LNCaP clone FGC (cell line): Measurements from ENCODE around the gene TTC3.
"Not testable (repeated sequence)": the region's sequence is repeated elsewhere in the genome, so short reads cannot be mapped to it uniquely, and the experiment has no call there.

Source experiments
- DNase-seq: peaks from one replicate; pipeline ENCODE4 v3.0.0-alpha.2; 2011; ENCODE audit warnings: low read depth
- H3K4me3 ChIP-seq: 2 replicates; pipeline ENCODE4 v1.5.1; 2011; ENCODE audit warnings: mild to moderate bottlenecking, low read depth, low read length, control low read depth
- CTCF ChIP-seq: IDR thresholded peaks from 2 replicates; pipeline ENCODE4 v1.5.1; 2012; ENCODE audit warnings: mild to moderate bottlenecking; ENCODE audit not compliant: control insufficient read depth, insufficient read depth; ENCODE audit errors: extremely low read depth

Gene TTC3

GRCh38 chr21:37088186-37088735, 15.2 kb downstream of the TTC3 start:
- DNase-seq: no peak
- H3K4me3 ChIP-seq: no peak overlapping the region
- no peak for TF ChIP-seq CTCF

- no peak overlapping the region for H3K4me3 ChIP-seq
- TF ChIP-seq CTCF: no peak
- no peak for DNase-seq
These were observed 20.9 kb downstream of the TTC3 start for GRCh38 chr21:37093977-37094376.

GRCh38 chr21:37095821-37096220, 22.8 kb downstream of the TTC3 start:
- TF ChIP-seq CTCF: no peak
- DNase-seq: no peak
- H3K4me3 ChIP-seq: no peak overlapping the region

- TF ChIP-seq CTCF: no peak
- H3K4me3 ChIP-seq: no peak overlapping the region
- DNase-seq: no peak
These were observed 25.7 kb downstream of the TTC3 start for GRCh38 chr21:37098751-37099150.

- no peak for DNase-seq
- no peak for TF ChIP-seq CTCF
- no peak overlapping the region for H3K4me3 ChIP-seq
These were observed 27.3 kb downstream of the TTC3 start for GRCh38 chr21:37100316-37100715.

GRCh38 chr21:37101384-37101783, 28.3 kb downstream of the TTC3 start:
- no peak for TF ChIP-seq CTCF
- no peak overlapping the region for H3K4me3 ChIP-seq
- DNase-seq: no peak

GRCh38 chr21:37102746-37103145, 29.7 kb downstream of the TTC3 start:
- not testable (repeated sequence) for DNase-seq, H3K4me3 ChIP-seq
